Lower lobe of right lung (tissue), 2 donors: ENCODE measurements around the gene ABR. TPM values are rescaled to one million over a fixed set of nuclear protein-coding genes. Genes with fewer than 3 reads are reported as not detected.

Source experiments
- ATAC-seq, 2 donors: fragments of 200-7000 bp; cut with Tn5 transposase; one replicate each; pipeline ENCODE4 v1.9.1; 2020 to 2022; ENCODE audit warnings: mild to moderate bottlenecking in 2 of 2, moderate library complexity in 2 of 2
- DNase-seq: peaks from one replicate; pipeline ENCODE4 v3.0.0-alpha.2; 2020
- H3K27ac ChIP-seq: fragments of 200-600 bp; one replicate; pipeline ENCODE4 v1.8.0; 2022
- H3K27me3 ChIP-seq: fragments of 200-600 bp; one replicate; pipeline ENCODE4 v1.8.0; 2022; ENCODE audit warnings: low read depth
- H3K36me3 ChIP-seq: fragments of 200-600 bp; one replicate; pipeline ENCODE4 v1.8.0; 2022; ENCODE audit warnings: mild to moderate bottlenecking
- H3K4me1 ChIP-seq: fragments of 200-600 bp; one replicate; pipeline ENCODE4 v1.8.0; 2022
- H3K4me3 ChIP-seq: fragments of 200-600 bp; one replicate; pipeline ENCODE4 v1.8.0; 2022; ENCODE audit warnings: mild to moderate bottlenecking
- H3K9me3 ChIP-seq: fragments of 200-600 bp; one replicate; pipeline ENCODE4 v1.8.0; 2022
- CTCF ChIP-seq: fragments of 200-600 bp; IDR thresholded peaks from one replicate; pipeline ENCODE4 v1.8.0; 2022; ENCODE audit warnings: antibody characterized with exemption, mild to moderate bottlenecking
- intact Hi-C: fragments of 100-400 bp; cut with DNase I; formaldehyde crosslinking; loops from one replicate; pipeline ENCODE4 v1.11.0; 2022
- total RNA-seq: library from RNA; stranded (reverse); fragmentation: NEBNext Ultra II Directional; extraction: Animal tissue kit (Norgen Biotek cat#: 25700); gene quantifications from one replicate; pipeline ENCODE4 v1.2.1, GENCODE V29; 2021
- donor health status: DM: no; HTN: yes; CAD: no; lungs with severe emphysema.

Gene ABR
- total RNA-seq, 1 donor from 2014 or later: 212 TPM

GRCh38 chr17:1024076-1024475, 155.7 kb downstream of the ABR start:
- DNase-seq: no peak
- peaks cover 31% of the 10 kb centered on the region for H3K36me3 ChIP-seq
- H3K4me1 ChIP-seq: peaks cover 5% of the 10 kb centered on the region
- no peak for ATAC-seq
- H3K9me3 ChIP-seq: no peaks in the 10 kb centered on the region
- TF ChIP-seq CTCF: no peak
- H3K27ac ChIP-seq: no peak overlapping the region
- intact Hi-C loops: no loop called here
- H3K27me3 ChIP-seq: no peaks in the 10 kb centered on the region
- no peak overlapping the region for H3K4me3 ChIP-seq

GRCh38 chr17:1022278-1023024, 157.3 kb downstream of the ABR start:
- intact Hi-C loops: no loop called here
- peaks cover 12% of the 10 kb centered on the region for H3K4me1 ChIP-seq
- no peaks in the 10 kb centered on the region for H3K27me3 ChIP-seq
- peaks cover 28% of the 10 kb centered on the region for H3K36me3 ChIP-seq
- no peak for TF ChIP-seq CTCF
- H3K4me3 ChIP-seq: no peak overlapping the region
- ATAC-seq (peak in 1 of 2 donors; percentile 4), DNase-seq (no peak)
- H3K9me3 ChIP-seq: no peaks in the 10 kb centered on the region
- peak overlapping the region; percentile 24 for H3K27ac ChIP-seq

GRCh38 chr17:1021147-1021546, 158.6 kb downstream of the ABR start:
- no peak for TF ChIP-seq CTCF
- Histone ChIP-seq H3K36me3 (peaks cover 25% of the 10 kb centered on the region), H3K9me3 (no peaks in the 10 kb centered on the region), H3K4me3 (no peak overlapping the region), H3K27ac (no peak overlapping the region), H3K27me3 (no peaks in the 10 kb centered on the region), H3K4me1 (peaks cover 12% of the 10 kb centered on the region)
- ATAC-seq (no peak), DNase-seq (no peak)
- intact Hi-C loops: no loop called here

GRCh38 chr17:1019451-1019850, 160.3 kb downstream of the ABR start:
- no peak for TF ChIP-seq CTCF
- ATAC-seq: no peak
- Histone ChIP-seq H3K9me3 (no peaks in the 10 kb centered on the region), H3K4me3 (no peak overlapping the region), H3K36me3 (peaks cover 25% of the 10 kb centered on the region), H3K4me1 (peaks cover 12% of the 10 kb centered on the region), H3K27me3 (no peaks in the 10 kb centered on the region), H3K27ac (peak overlapping the region; percentile 32)
- DNase-seq: no peak
- intact Hi-C loops: no loop called here

- DNase-seq: no peak
- no peak overlapping the region for H3K4me3 ChIP-seq
- H3K36me3 ChIP-seq: peaks cover 30% of the 10 kb centered on the region
- TF ChIP-seq CTCF: no peak
- intact Hi-C loops: no loop called here
- no peak overlapping the region for H3K27ac ChIP-seq
- H3K27me3 ChIP-seq: no peaks in the 10 kb centered on the region
- no peaks in the 10 kb centered on the region for H3K9me3 ChIP-seq
- peaks cover 12% of the 10 kb centered on the region for H3K4me1 ChIP-seq
- no peak for ATAC-seq
Observed at GRCh38 chr17:1018547-1018946, 161.2 kb downstream of the ABR start.
